AG08395 (cell line): ENCODE measurements around the gene MBD3L2B.
"Not testable (repeated sequence)": the region's sequence is repeated elsewhere in the genome, so short reads cannot be mapped to it uniquely, and the experiment has no call there.

Source experiments
- DNase-seq: peaks from one replicate; pipeline ENCODE4 v3.0.0; 2012; ENCODE audit warnings: mixed read lengths, low spot score

MBD3L2B gene

GRCh38 chr19:7021331-7021730 lies at the start of gene MBD3L2B:
Gene MBD3L2B, minus strand, starts transcription at chr19:7021431. Its CDS starts 34 bp downstream, at chr19:7021397.
- DNase-seq: not testable (repeated sequence)

GRCh38 chr19:7069904-7070226 lies 48.6 kb upstream of the MBD3L2B start:
- DNase-seq: no peak

GRCh38 chr19:7069042-7069903 lies 48.0 kb upstream of the MBD3L2B start, which contains the start of gene ZNF557:
Gene ZNF557, plus strand, starts transcription at chr19:7069703. Its CDS starts 5,372 bp downstream, at chr19:7075075.
- peak; percentile 98 for DNase-seq

- no peak for DNase-seq
These were observed 47.4 kb upstream of the MBD3L2B start for GRCh38 chr19:7068599-7068998.

- no peak for DNase-seq
These were observed 46.5 kb upstream of the MBD3L2B start for GRCh38 chr19:7067716-7068115.

DNA sequence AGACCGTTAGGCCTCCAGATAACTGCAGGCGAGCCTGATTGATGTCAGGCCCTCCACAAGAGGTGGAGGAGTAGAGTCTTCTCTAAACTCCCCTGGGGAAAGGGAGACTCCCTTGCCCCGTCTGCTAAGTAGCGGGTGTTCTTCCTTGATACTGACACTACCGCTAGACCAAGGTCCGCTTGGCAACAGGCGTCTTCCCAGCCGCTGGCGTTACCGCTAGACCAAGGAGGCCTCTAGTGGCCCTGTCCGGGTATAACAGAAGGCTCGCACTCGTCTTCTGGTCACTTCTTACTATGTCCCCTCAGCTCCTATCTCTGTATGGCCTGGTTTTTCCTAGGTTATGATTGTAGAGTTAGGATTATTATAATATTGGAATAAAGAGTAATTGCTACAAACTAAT lies 45.9 kb upstream of the MBD3L2B start:
- not testable (repeated sequence) for DNase-seq

DNA sequence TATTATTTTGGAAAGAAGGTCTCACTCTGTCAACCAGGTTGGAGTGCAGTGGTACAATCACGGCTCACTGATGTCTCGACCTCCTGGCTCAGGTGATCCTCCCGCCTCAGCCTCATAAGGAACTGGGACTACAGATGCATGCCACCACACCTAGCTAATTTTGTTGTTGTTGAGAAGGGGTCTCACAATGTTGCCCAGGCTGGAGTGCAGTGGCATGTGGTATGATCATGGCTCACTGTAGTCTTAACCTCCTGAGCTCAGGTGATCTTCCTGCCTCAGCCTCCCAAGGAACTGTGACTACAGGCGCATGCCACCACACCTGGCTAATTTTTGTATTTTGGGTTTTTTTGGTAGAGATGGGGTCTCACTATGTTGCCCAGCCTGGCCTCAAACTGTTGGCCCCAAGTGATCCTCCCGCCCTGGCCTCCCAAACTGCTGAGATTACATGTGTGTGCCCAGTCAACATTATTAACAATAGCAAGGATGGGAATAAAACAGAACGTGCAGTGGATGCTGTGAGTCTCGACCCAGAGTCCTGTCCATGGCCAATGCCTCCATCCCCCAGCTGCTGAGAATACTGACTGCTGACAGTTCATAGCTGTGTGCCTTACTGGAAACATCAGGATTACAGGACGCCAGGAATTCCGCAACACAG lies 42.7 kb upstream of the MBD3L2B start:
- DNase-seq: no peak

DNA sequence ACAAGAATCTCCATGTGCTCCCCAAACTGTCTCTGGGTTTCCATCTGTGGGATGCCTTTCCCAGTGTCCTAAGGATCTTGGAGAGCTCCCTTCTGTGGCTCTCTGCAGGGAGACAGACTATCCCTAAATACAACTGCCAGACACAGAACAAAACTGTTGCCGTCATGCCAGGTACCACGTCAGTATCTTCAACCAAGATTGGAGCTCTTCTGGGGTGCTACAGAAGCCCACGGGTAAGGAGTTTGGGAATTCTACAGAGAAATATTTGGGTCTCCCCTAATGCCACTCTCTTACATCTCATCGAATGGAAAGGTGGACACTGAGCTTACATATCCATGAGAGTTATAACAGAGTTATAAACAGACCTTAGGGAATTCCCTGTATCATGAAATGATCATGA lies 42.1 kb upstream of the MBD3L2B start:
- DNase-seq: no peak

GRCh38 chr19:7059977-7060376 lies 38.7 kb upstream of the MBD3L2B start:
- DNase-seq: not testable (repeated sequence)

DNA sequence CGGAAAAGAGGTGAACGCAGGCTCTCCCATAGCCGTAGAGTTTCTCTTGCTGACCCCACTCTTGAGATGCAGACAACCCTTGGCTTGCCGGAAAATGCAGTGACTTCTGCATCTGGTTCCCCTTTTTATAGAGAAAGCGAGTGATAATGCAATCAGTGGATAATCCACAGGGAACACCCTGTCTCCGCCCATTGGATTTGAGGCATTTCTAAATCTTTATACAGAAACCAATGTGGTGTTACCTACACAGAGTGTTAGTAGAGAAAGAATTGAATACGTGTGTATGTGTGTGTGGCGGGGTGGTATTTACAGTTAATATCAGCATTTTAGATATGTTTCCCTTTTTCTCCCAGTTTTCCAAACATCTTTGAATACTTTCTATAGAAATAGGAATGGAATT lies 37.3 kb upstream of the MBD3L2B start, which contains the start of gene MBD3L3:
Gene MBD3L3 (minus strand): TSS at position 101 of the 400 bp plus-strand sequence. CDS start 71 bp downstream, at position 30.
- DNase-seq: not testable (repeated sequence)

GRCh38 chr19:7056371-7056770 lies 35.1 kb upstream of the MBD3L2B start:
- not testable (repeated sequence) for DNase-seq

- DNase-seq: not testable (repeated sequence)
These were observed 34.4 kb upstream of the MBD3L2B start for GRCh38 chr19:7055679-7056078.

DNA sequence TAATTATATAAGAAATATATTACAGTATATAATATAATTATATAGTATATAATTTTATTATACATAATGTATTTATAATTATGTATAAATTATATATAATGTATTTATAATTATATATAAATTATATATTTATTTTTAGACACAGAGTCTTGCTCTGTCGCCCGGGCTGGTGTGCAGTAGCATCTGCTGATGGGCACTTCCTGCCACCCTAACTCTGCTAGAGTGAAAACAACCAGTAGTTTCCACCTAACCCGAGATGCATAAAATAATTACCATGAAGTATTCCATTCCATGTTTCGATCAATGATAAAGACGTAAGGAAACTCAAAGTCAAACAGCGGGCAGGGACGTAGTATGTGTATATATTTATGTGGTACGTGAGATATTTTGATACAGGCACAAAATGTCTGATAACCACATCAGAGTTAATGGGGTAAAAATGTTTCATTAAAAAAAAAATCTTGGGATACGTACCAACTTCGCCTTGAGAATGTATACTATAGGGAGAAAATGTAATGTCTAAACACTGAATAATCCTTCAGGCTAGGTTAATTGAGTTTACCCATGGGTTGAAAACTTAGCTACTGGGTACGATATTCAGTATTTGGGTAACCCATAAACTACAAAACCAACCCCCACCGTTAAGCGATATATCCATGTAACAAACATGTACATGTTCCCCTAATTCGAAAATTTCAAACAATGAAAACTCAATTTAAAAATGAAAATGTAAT lies 33.6 kb upstream of the MBD3L2B start:
- not testable (repeated sequence) for DNase-seq

GRCh38 chr19:7052896-7053295 lies 31.7 kb upstream of the MBD3L2B start:
- DNase-seq: not testable (repeated sequence)

- not testable (repeated sequence) for DNase-seq
These were observed 30.2 kb upstream of the MBD3L2B start for GRCh38 chr19:7051421-7051820.

DNA sequence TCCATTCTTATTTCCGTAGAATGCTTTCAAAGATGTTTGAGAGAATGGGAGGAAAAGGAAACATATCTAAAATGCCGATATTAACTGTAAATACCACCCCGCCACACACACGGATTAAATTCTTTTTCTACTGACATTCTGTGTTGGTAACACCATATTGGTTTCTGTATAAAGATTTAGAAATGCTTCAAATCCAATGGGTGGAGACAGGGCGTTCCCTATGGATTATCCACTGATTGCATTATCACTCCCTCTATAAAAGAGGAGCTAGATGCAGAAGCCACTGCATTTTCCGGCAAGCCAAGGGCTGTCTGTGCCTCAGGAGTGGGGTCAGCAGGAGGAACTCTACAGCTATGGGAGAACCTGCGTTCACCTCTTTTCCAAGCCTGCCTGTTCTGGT lies 27.8 kb upstream of the MBD3L2B start, which contains the start of gene MBD3L2:
Gene MBD3L2 (plus strand): TSS at position 301 of the 400 bp plus-strand sequence. CDS start 53 bp downstream, at position 354.
- DNase-seq: not testable (repeated sequence)

DNA sequence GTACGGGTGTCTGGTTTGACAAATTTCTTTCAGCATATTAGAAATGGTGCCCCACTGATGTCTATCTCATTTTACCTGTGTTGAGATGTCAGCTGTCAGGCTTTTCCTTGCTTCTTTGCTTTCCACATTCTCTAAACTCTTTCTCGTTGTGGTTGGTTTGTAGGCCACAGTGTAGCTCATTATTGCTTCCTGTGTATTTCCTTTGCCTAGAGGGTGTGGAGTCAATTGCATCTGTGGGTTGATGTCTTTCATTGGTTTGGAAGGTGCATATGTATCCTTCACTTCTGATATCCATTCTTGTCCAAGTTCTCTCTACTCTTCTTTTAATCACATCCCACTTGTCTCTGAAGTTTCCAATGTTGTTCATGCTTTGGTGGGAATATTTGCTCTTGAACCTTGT lies 20.3 kb upstream of the MBD3L2B start:
- not testable (repeated sequence) for DNase-seq

DNA sequence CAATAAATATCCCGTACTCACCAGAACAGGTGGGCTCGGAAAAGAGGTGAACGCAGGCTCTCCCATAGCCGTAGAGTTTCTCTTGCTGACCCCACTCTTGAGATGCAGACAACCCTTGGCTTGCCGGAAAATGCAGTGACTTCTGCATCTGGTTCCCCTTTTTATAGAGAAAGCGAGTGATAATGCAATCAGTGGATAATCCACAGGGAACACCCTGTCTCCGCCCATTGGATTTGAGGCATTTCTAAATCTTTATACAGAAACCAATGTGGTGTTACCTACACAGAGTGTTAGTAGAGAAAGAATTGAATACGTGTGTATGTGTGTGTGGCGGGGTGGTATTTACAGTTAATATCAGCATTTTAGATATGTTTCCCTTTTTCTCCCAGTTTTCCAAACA lies 18.8 kb upstream of the MBD3L2B start, which contains the start of gene MBD3L4:
Gene MBD3L4 (minus strand): TSS at position 101 of the 400 bp plus-strand sequence. CDS start 35 bp downstream, at position 66.
- not testable (repeated sequence) for DNase-seq

DNA sequence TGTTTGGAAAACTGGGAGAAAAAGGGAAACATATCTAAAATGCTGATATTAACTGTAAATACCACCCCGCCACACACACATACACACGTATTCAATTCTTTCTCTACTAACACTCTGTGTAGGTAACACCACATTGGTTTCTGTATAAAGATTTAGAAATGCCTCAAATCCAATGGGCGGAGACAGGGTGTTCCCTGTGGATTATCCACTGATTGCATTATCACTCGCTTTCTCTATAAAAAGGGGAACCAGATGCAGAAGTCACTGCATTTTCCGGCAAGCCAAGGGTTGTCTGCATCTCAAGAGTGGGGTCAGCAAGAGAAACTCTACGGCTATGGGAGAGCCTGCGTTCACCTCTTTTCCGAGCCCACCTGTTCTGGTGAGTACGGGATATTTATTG lies 9.0 kb upstream of the MBD3L2B start, which contains the start of gene MBD3L5:
Gene MBD3L5 (plus strand): TSS at position 301 of the 400 bp plus-strand sequence. CDS start 34 bp downstream, at position 335.
- not testable (repeated sequence) for DNase-seq

DNA sequence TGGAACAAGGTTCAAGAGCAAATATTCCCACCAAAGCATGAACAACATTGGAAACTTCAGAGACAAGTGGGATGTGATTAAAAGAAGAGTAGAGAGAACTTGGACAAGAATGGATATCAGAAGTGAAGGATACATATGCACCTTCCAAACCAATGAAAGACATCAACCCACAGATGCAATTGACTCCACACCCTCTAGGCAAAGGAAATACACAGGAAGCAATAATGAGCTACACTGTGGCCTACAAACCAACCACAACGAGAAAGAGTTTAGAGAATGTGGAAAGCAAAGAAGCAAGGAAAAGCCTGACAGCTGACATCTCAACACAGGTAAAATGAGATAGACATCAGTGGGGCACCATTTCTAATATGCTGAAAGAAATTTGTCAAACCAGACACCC lies 7.6 kb upstream of the MBD3L2B start:
- not testable (repeated sequence) for DNase-seq

GRCh38 chr19:7018828-7019227 lies 2.4 kb downstream of the MBD3L2B start:
- DNase-seq: no peak

DNA sequence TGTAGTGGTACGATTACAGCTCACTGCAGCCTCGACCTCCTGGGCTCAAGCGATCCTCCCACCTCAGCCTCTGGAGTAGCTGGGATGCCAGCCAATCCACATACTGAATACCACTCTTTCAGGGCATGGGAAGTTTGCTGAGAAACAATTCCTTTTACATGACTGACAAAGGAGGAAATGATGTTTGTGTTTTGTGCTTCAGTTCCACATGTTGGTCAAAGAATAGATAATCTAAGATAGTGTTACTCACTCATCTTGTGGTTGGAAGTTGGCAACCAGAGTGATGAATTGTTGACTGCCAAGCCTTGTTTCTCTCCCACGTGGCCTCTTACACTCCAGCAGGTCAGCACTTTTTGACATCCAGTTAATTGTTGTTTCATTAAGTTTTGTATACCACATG lies 7.6 kb downstream of the MBD3L2B start:
- no peak for DNase-seq
